SK-N-SH (cell line): Measurements from ENCODE around the gene SNX11.

Experiments used
- ELF1 ChIP-seq: IDR thresholded peaks from 2 replicates; pipeline ENCODE4 v1.4.0; 2012
- EZH2phosphoT487 ChIP-seq: fragments of 200-600 bp; sonication (generic); IDR thresholded peaks from 2 replicates; pipeline ENCODE4 v1.6.1; 2017; ENCODE audit warnings: low read depth, mixed run types, mild to moderate bottlenecking, antibody characterized with exemption, moderate library complexity, borderline replicate concordance
- FOSL2 ChIP-seq: IDR thresholded peaks from 2 replicates; pipeline ENCODE4 v1.4.0; 2012; ENCODE audit warnings: low read depth, mild to moderate bottlenecking, moderate library complexity, borderline replicate concordance
- JUND ChIP-seq: IDR thresholded peaks from 2 replicates; pipeline ENCODE4 v1.4.0; 2012
- NRF1 ChIP-seq: IDR thresholded peaks from 2 replicates; pipeline ENCODE4 v1.6.1; 2012; ENCODE audit warnings: low read depth, mild to moderate bottlenecking, low read length
- POLR2AphosphoS5 ChIP-seq: IDR thresholded peaks from 2 replicates; pipeline ENCODE4 v1.6.1; 2012; ENCODE audit warnings: low read depth, low read length
- SMC3 ChIP-seq: IDR thresholded peaks from 2 replicates; pipeline ENCODE4 v1.6.1; 2012; ENCODE audit warnings: low read depth, low read length, improper control_type of control experiment
- TF ChIP-seq, protein P1 (sequence below): fragments of 200-600 bp; sonication (generic); IDR thresholded peaks from 2 replicates; pipeline ENCODE4 v1.6.1; 2017; ENCODE audit warnings: antibody characterized with exemption, mild to moderate bottlenecking, moderate library complexity
- TF ChIP-seq, protein P2 (sequence below): fragments of 150-350 bp; IDR thresholded peaks from 2 replicates; pipeline ENCODE4 v1.6.1; 2017; ENCODE audit warnings: antibody characterized with exemption, low read length, low read depth, borderline replicate concordance
- TF ChIP-seq, protein P3 (sequence below): IDR thresholded peaks from 2 replicates; pipeline ENCODE4 v1.4.0; 2012; ENCODE audit warnings: low read depth

DNA sequence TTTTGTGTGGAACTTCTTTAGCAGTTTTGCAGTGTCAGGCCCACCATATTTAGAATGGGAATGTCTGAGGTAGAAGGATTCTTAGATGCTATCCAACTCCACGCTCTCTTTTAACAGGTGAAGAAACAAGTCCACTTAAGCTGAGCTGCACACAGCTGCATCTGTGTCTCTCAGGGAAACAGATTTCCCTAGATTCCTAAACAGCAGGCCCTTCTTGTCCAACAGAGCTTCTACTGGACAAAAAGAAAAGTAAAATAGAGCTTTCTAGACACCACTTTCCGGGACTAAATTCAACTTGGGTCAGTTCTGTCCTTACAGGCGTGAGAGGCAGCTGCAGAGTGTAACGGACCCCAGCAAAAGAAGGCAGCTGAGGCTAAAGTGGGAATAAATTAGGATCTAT, 51.7 kb downstream of the SNX11 start:
- TF ChIP-seq ELF1 (no peak), JUND (no peak), POLR2AphosphoS5 (no peak), EZH2phosphoT487 (no peak), NRF1 (no peak), SMC3 (no peak), FOSL2 (no peak)
- TF ChIP-seq, protein P1, sequence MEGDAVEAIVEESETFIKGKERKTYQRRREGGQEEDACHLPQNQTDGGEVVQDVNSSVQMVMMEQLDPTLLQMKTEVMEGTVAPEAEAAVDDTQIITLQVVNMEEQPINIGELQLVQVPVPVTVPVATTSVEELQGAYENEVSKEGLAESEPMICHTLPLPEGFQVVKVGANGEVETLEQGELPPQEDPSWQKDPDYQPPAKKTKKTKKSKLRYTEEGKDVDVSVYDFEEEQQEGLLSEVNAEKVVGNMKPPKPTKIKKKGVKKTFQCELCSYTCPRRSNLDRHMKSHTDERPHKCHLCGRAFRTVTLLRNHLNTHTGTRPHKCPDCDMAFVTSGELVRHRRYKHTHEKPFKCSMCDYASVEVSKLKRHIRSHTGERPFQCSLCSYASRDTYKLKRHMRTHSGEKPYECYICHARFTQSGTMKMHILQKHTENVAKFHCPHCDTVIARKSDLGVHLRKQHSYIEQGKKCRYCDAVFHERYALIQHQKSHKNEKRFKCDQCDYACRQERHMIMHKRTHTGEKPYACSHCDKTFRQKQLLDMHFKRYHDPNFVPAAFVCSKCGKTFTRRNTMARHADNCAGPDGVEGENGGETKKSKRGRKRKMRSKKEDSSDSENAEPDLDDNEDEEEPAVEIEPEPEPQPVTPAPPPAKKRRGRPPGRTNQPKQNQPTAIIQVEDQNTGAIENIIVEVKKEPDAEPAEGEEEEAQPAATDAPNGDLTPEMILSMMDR = no peak
- TF ChIP-seq, protein P2, sequence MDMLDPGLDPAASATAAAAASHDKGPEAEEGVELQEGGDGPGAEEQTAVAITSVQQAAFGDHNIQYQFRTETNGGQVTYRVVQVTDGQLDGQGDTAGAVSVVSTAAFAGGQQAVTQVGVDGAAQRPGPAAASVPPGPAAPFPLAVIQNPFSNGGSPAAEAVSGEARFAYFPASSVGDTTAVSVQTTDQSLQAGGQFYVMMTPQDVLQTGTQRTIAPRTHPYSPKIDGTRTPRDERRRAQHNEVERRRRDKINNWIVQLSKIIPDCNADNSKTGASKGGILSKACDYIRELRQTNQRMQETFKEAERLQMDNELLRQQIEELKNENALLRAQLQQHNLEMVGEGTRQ = no peak
- TF ChIP-seq, protein P3, sequence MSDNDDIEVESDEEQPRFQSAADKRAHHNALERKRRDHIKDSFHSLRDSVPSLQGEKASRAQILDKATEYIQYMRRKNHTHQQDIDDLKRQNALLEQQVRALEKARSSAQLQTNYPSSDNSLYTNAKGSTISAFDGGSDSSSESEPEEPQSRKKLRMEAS = no peak
